ENCODE results near the gene CD244.
A peak's percentile ranks its signal among the peaks of the same experiment; 100 is the strongest.
"Not testable (repeated sequence)": the region's sequence is repeated elsewhere in the genome, so short reads cannot be mapped to it uniquely, and the experiment has no call there.

The CD244 gene

DNA sequence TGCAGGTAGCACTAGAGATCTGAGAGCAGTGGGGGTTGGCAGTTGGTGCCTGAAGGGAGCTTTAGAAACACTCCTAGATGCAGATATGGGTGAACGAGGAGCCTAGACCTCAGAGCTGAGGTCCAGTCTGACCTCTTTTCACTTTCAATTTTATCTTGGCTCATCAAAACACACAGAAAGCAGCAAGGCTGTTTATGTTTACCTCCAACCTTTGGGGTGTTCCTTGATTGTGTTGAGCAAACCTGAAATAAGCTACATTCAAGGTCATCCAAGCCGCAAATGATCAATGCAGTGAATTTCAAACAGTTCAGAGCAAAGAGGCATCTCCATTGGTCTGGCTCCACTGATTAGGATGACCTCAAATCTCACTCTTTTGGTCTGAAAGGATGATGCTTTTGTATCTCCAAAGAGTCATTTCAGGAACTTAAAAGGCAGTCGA lies 65.4 kb downstream of the CD244 start:
- TF ChIP-seq, protein P1, sequence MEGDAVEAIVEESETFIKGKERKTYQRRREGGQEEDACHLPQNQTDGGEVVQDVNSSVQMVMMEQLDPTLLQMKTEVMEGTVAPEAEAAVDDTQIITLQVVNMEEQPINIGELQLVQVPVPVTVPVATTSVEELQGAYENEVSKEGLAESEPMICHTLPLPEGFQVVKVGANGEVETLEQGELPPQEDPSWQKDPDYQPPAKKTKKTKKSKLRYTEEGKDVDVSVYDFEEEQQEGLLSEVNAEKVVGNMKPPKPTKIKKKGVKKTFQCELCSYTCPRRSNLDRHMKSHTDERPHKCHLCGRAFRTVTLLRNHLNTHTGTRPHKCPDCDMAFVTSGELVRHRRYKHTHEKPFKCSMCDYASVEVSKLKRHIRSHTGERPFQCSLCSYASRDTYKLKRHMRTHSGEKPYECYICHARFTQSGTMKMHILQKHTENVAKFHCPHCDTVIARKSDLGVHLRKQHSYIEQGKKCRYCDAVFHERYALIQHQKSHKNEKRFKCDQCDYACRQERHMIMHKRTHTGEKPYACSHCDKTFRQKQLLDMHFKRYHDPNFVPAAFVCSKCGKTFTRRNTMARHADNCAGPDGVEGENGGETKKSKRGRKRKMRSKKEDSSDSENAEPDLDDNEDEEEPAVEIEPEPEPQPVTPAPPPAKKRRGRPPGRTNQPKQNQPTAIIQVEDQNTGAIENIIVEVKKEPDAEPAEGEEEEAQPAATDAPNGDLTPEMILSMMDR (IDR thresholded peaks at IDR 0.05; ENCODE audit: borderline replicate concordance, control extremely low read depth, extremely low read depth, insufficient read depth, missing control alignments) = no peak
- in situ Hi-C loops (cut with MboI; ENCODE audit: low sequenced_read_pairs, unreplicated experiment) = no loop called here
- DNase-seq (ENCODE audit: low spot score) = peak; percentile 27

DNA sequence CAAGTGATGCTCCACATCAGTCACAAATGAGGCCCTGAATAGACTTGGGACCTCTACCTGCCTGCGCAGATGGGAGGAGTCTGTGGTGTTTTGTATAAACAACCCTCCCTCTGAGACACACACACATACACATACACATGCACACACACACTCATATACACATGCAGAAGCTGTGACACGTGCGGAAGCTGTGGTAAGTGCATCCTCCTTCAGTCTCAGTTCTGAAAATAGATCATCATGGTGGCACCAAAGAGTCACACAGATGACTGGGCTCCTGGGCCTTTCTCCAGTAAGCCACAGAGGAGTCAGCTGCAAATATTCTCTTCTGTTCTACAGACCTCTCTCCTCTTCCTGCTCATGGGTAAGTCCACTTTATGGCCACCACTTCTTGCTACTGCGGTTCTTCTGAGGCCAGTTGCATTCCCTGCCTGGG lies 66.7 kb downstream of the CD244 start, which contains the start of gene LY9:
TSS of gene LY9 (plus strand) at position 224 of the 433 bp plus-strand sequence. CDS start at position 238, 14 bp downstream.
- TF ChIP-seq, protein P1 (IDR thresholded peaks at IDR 0.05; ENCODE audit: borderline replicate concordance, control extremely low read depth, extremely low read depth, insufficient read depth, missing control alignments) = no peak
- in situ Hi-C loops (cut with MboI; ENCODE audit: low sequenced_read_pairs, unreplicated experiment) = no loop called here
- DNase-seq (ENCODE audit: low spot score) = peak; percentile 63

- TF ChIP-seq, protein P1 (IDR thresholded peaks at IDR 0.05; ENCODE audit: borderline replicate concordance, control extremely low read depth, extremely low read depth, insufficient read depth, missing control alignments) = no peak
- in situ Hi-C loops (cut with MboI; ENCODE audit: low sequenced_read_pairs, unreplicated experiment) = no loop called here
- no peak for DNase-seq (ENCODE audit: low spot score)
Observed at GRCh38 chr1:160794376-160794775, 68.3 kb downstream of the CD244 start.

GRCh38 chr1:160789702-160790611 lies 72.7 kb downstream of the CD244 start:
- in situ Hi-C loops (cut with MboI; ENCODE audit: low sequenced_read_pairs, unreplicated experiment) = no loop called here
- TF ChIP-seq, protein P1 (IDR thresholded peaks at IDR 0.05; ENCODE audit: borderline replicate concordance, control extremely low read depth, extremely low read depth, insufficient read depth, missing control alignments) = no peak
- peak; percentile 75 for DNase-seq (ENCODE audit: low spot score)

- in situ Hi-C loops (cut with MboI; ENCODE audit: low sequenced_read_pairs, unreplicated experiment) = no loop called here
- TF ChIP-seq, protein P1 (IDR thresholded peaks at IDR 0.05; ENCODE audit: borderline replicate concordance, control extremely low read depth, extremely low read depth, insufficient read depth, missing control alignments) = no peak
- DNase-seq (ENCODE audit: low spot score) = no peak
Observed at GRCh38 chr1:160789051-160789701, 73.5 kb downstream of the CD244 start.

- in situ Hi-C loops (cut with MboI; ENCODE audit: low sequenced_read_pairs, unreplicated experiment); DNase-seq (ENCODE audit: low spot score): not testable (repeated sequence)
Observed at GRCh38 chr1:160782988-160783765, 79.5 kb downstream of the CD244 start.
